Uterus (tissue), 4 donors: ENCODE data around the gene ACTR3C. TPM values are rescaled to one million over a fixed set of nuclear protein-coding genes. Genes with fewer than 3 reads are reported as not detected.

Source experiments
- DNase-seq, 2 donors: peaks; one replicate each; pipeline ENCODE4 v3.0.0-alpha.2; 2019 to 2020
- H3K27ac ChIP-seq, 2 donors: fragments of 200-600 bp; sonication (generic); 1 replicate in 1 of 2; 2 replicates in 1 of 2; pipeline ENCODE4 v1.5.1; 2016 to 2018
- H3K27me3 ChIP-seq, 2 donors: fragments of 200-600 bp; sonication (generic); one replicate each; pipeline ENCODE4 v1.5.1; 2018 to 2019; ENCODE audit warnings: control low read depth in 1 of 2
- H3K36me3 ChIP-seq, 2 donors: fragments of 200-600 bp; sonication (generic); one replicate each; pipeline ENCODE4 v1.5.1; 2019; ENCODE audit warnings: control low read depth in 1 of 2
- H3K4me1 ChIP-seq, 2 donors: fragments of 200-600 bp; sonication (generic); one replicate each; pipeline ENCODE4 v1.5.1; 2018 to 2019; ENCODE audit warnings: control low read depth in 1 of 2
- H3K4me3 ChIP-seq, 2 donors: fragments of 200-600 bp; sonication (generic); 1 replicate in 1 of 2; 2 replicates in 1 of 2; pipeline ENCODE4 v1.5.1; 2018 to 2019; ENCODE audit warnings: mild to moderate bottlenecking in 1 of 2
- H3K9me3 ChIP-seq, 2 donors: fragments of 200-600 bp; sonication (generic); one replicate each; pipeline ENCODE4 v1.5.1; 2019; ENCODE audit warnings: control low read depth in 1 of 2
- POLR2A ChIP-seq, 2 donors: fragments of 450-650 bp; IDR thresholded peaks; one replicate each; pipeline ENCODE4 v1.6.1; 2016; ENCODE audit warnings: antibody characterized with exemption in 2 of 2, mild to moderate bottlenecking in 1 of 2, moderate library complexity in 1 of 2
- intact Hi-C: fragments of 100-400 bp; cut with DNase I; formaldehyde crosslinking; loops from one replicate; pipeline ENCODE4 v1.15.1; 2023; ENCODE audit warnings: low total_unique reads
- total RNA-seq, 4 donors: library from RNA; depleted of rRNA in 3 of 4; stranded (reverse); fragments of >200 nt in 3 of 4; gene quantifications; one replicate each; pipeline versions ENCODE4 v1.1.0 to v1.2.4, GENCODE V29; 2014 to 2023
- TF ChIP-seq, protein P1 (sequence below), 4 experiments: fragments of 200-600 bp in 2 of 4; fragments of 450-650 bp in 2 of 4; sonication (generic) in 2 of 4; IDR thresholded peaks; one replicate each; pipeline ENCODE4 v1.5.1; 2016 to 2019; ENCODE audit warnings: antibody characterized with exemption in 4 of 4, mild to moderate bottlenecking in 2 of 4, moderate library complexity in 1 of 4
- donor health status: DM: yes; HTN: yes; CAD: no.

Gene ACTR3C
- total RNA-seq, 4 donors from 2014 or later, result 2.6 to 13.1 (median 10.3) TPM

DNA sequence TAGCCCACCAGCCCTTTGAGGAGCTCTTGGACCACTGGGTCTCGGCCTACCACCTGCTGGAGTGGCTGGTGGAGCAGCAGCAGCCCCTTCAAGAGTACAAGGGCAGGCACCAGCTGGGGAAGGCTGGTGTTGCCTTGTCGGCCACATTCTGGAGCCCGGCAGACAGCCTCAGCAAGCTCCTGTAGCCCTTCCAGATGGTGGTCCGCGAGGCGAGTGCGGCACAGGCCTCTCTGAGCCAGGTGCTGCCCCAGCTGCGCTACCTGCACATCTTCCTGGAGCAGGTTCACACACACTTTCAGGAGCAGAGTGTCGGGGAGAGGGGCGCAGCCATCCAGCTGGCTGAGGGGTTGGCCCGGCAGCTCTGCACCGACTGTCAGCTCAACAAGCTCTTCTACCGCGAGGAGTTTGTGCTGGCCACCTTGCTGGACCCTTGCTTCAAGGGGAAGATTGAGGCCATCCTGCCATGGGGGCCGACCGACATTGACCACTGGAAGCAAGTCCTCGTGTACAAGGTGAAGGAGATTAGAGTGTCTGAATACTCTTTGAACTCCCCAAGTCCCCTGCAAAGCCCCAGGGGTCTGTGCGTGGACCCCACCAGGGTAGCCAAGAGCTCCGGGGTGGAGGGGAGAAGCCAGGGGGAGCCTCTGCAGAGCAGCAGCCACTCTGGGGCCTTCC lies 7.0 kb upstream of the ACTR3C start:
- Histone ChIP-seq H3K4me1 (peaks cover 0 to 5% of the 10 kb centered on the region in 2 donors), H3K4me3 (no peak overlapping the region), H3K36me3 (no peaks in the 10 kb centered on the region), H3K9me3 (no peaks in the 10 kb centered on the region), H3K27ac (no peak overlapping the region), H3K27me3 (no peaks in the 10 kb centered on the region)
- intact Hi-C loops, result no loop called here
- DNase-seq, result no peak
- TF ChIP-seq, protein P1, sequence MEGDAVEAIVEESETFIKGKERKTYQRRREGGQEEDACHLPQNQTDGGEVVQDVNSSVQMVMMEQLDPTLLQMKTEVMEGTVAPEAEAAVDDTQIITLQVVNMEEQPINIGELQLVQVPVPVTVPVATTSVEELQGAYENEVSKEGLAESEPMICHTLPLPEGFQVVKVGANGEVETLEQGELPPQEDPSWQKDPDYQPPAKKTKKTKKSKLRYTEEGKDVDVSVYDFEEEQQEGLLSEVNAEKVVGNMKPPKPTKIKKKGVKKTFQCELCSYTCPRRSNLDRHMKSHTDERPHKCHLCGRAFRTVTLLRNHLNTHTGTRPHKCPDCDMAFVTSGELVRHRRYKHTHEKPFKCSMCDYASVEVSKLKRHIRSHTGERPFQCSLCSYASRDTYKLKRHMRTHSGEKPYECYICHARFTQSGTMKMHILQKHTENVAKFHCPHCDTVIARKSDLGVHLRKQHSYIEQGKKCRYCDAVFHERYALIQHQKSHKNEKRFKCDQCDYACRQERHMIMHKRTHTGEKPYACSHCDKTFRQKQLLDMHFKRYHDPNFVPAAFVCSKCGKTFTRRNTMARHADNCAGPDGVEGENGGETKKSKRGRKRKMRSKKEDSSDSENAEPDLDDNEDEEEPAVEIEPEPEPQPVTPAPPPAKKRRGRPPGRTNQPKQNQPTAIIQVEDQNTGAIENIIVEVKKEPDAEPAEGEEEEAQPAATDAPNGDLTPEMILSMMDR (IDR thresholded peaks at IDR 0.05), result no peak
- TF ChIP-seq POLR2A (IDR thresholded peaks at IDR 0.05), result no peak

DNA sequence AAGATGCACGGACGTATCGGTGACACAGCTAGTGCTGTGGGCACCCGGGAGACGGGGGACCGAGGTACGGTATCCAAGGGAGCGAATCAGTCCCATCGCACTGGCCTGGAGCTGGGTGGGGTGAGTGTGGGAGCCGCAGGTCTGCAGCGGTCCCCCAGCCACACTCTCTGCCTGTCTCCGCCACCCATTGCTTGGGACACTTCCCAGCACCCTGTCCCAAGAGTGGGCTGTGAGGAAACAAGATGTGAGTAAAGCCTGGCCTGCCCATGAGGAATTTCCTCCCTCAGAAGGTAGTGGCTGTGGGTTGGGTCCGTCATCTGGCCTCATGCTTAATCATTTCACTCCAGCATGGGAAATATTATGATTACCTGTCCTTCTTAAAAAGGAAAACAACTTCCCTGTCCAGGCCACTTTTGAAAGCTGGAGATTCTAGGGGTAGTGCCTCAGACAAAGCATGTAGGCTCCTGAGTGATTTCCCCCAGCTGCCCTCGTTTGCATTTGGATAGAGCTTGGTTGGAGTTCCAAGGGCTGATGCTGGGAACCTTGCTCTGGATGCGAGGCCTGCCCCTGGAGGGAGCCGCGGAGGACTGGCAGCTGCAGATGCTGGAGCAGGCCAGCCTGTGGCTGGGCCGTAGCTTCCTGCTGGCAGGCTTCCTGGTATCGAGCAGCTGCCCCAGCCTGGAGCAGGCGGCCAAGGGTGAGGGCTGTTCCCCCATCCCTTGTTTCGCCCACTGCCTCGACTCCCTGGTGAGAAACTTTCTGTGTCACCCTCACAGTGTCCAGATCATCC lies 6.2 kb upstream of the ACTR3C start:
- Histone ChIP-seq H3K9me3 (no peaks in the 10 kb centered on the region), H3K4me3 (no peak overlapping the region), H3K36me3 (no peaks in the 10 kb centered on the region), H3K27ac (no peak overlapping the region), H3K27me3 (no peaks in the 10 kb centered on the region), H3K4me1 (peaks cover 0 to 3% of the 10 kb centered on the region in 2 donors)
- intact Hi-C loops, result no loop called here
- TF ChIP-seq, protein P1 (IDR thresholded peaks at IDR 0.05), result no peak
- no peak for TF ChIP-seq POLR2A (IDR thresholded peaks at IDR 0.05)
- no peak for DNase-seq

DNA sequence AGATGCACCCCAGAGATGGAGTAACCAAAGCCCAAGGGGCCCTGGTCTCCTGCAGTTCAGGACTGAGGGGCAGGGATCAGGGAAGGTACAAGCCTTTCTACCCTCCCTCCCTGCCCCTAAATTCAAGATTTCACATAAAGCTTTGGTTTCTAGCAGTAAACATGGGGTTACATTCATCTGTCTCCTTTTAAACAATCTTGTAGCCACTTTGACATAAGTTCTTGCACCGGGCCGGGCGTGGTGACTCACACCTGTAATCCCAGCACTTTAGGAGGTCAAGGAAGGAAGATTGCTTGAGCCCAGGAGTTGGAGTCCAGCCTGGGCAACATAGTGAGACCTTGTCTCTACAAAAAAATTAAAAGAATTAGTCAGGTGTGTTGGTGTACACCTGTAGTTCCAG lies 4.0 kb upstream of the ACTR3C start:
- Histone ChIP-seq H3K4me1 (no peaks in the 10 kb centered on the region), H3K4me3 (no peak overlapping the region), H3K36me3 (no peaks in the 10 kb centered on the region), H3K27me3 (no peaks in the 10 kb centered on the region), H3K9me3 (no peaks in the 10 kb centered on the region), H3K27ac (no peak overlapping the region)
- intact Hi-C loops, result no loop called here
- TF ChIP-seq, protein P1 (IDR thresholded peaks at IDR 0.05), result no peak
- no peak for TF ChIP-seq POLR2A (IDR thresholded peaks at IDR 0.05)
- DNase-seq, result no peak

DNA sequence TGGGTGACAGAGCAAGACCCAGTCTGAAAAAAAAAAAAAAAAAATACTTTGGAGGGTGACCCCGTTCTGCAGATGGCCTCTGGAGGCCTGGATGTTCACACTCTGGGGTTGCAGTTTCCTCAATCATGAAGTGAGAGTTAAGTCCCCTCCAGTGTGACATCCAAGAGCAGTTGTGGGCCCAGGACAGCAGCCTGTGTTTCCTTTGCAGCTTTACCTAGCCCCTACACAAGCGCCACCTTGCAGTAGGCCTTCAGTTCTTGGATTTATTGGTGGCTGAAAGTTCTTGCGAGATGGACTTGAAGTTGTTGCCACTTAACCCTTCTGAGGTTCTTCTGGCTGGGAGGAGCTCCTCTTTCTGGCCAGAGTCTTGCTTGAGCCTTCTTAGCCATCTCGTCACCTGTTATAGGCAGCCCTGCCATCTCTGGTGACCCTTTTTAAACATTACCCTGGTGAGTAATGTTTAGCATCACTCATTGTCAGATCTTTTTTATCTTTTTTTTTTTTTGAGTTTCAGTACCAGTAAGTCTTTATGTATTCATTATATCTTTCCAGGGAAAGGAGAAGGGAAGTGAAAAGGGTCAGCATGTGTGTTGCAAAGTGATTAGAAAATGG lies 3.4 kb upstream of the ACTR3C start:
- no peak for DNase-seq
- intact Hi-C loops, result no loop called here
- Histone ChIP-seq H3K36me3 (no peaks in the 10 kb centered on the region), H3K27ac (no peak overlapping the region), H3K4me1 (no peaks in the 10 kb centered on the region), H3K9me3 (no peaks in the 10 kb centered on the region), H3K4me3 (no peak overlapping the region), H3K27me3 (no peaks in the 10 kb centered on the region)
- no peak for TF ChIP-seq POLR2A (IDR thresholded peaks at IDR 0.05)
- TF ChIP-seq, protein P1 (IDR thresholded peaks at IDR 0.05), result no peak

DNA sequence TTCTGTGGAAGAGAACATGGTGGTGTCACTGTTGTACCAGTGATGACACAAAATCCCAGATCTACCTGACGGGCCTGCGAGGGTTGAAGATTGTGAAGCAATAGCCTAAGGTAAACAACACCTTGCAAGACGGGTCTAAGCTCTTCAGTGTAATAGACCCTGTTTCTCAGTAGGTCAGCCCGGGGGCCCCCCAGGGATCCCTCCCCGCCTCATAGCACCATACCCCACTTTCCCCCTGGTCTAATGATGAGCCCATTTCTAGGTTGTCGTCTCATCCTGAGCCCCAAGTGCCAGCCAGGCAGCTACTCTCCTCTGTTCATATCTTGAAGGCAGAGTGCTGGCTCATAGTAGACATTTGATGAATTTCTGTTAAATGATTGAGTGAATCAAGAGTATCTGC lies 2.6 kb upstream of the ACTR3C start:
- intact Hi-C loops, result no loop called here
- no peak for TF ChIP-seq POLR2A (IDR thresholded peaks at IDR 0.05)
- TF ChIP-seq, protein P1 (IDR thresholded peaks at IDR 0.05), result no peak
- no peak overlapping the region for H3K27ac ChIP-seq
- no peaks in the 10 kb centered on the region for H3K4me1 ChIP-seq
- no peaks in the 10 kb centered on the region for H3K9me3 ChIP-seq
- no peaks in the 10 kb centered on the region for H3K27me3 ChIP-seq
- no peak overlapping the region for H3K4me3 ChIP-seq
- no peaks in the 10 kb centered on the region for H3K36me3 ChIP-seq
- DNase-seq, result no peak
